NB4 (cell line): ENCODE data around the gene DHDH.
"Not testable (repeated sequence)": the region's sequence is repeated elsewhere in the genome, so short reads cannot be mapped to it uniquely, and the experiment has no call there.

Source experiments
- DNase-seq: peaks from one replicate; pipeline ENCODE4 v3.0.0; 2010; ENCODE audit warnings: low read depth
- H3K4me3 ChIP-seq: one replicate; pipeline ENCODE4 v1.5.1; 2011; ENCODE audit warnings: mild to moderate bottlenecking, low read depth, low read length, moderate library complexity
- CTCF ChIP-seq: IDR thresholded peaks from one replicate; pipeline ENCODE4 v1.5.1; 2012; ENCODE audit warnings: low read depth, low read length
- MYC ChIP-seq: IDR thresholded peaks from 2 replicates; pipeline ENCODE4 v1.6.1; 2011; ENCODE audit warnings: low read depth, low read length
- POLR2A ChIP-seq: IDR thresholded peaks from 2 replicates; pipeline ENCODE4 v1.6.1; 2011; ENCODE audit warnings: mild to moderate bottlenecking; ENCODE audit not compliant: insufficient read length; ENCODE audit errors: extremely low read depth
- TF ChIP-seq, protein P1 (sequence below): IDR thresholded peaks from 2 replicates; pipeline ENCODE4 v1.6.1; 2011; ENCODE audit warnings: low read depth, low read length

DHDH gene

GRCh38 chr19:48905664-48906063, 27.8 kb upstream of the DHDH start:
- H3K4me3 ChIP-seq: no peak overlapping the region
- TF ChIP-seq CTCF (no peak), POLR2A (no peak), MYC (no peak)
- TF ChIP-seq, protein P1, sequence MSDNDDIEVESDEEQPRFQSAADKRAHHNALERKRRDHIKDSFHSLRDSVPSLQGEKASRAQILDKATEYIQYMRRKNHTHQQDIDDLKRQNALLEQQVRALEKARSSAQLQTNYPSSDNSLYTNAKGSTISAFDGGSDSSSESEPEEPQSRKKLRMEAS: no peak
- DNase-seq: no peak

- TF ChIP-seq CTCF: no peak
- TF ChIP-seq POLR2A: no peak
- TF ChIP-seq, protein P1: no peak
- no peak for TF ChIP-seq MYC
- H3K4me3 ChIP-seq: no peak overlapping the region
- no peak for DNase-seq
Measured at GRCh38 chr19:48906324-48906723, 27.2 kb upstream of the DHDH start.

- TF ChIP-seq, protein P1: no peak
- no peak for TF ChIP-seq MYC
- no peak for TF ChIP-seq CTCF
- no peak for TF ChIP-seq POLR2A
- DNase-seq: no peak
- H3K4me3 ChIP-seq: no peak overlapping the region
Measured at GRCh38 chr19:48907671-48908070, 25.8 kb upstream of the DHDH start.

DNA sequence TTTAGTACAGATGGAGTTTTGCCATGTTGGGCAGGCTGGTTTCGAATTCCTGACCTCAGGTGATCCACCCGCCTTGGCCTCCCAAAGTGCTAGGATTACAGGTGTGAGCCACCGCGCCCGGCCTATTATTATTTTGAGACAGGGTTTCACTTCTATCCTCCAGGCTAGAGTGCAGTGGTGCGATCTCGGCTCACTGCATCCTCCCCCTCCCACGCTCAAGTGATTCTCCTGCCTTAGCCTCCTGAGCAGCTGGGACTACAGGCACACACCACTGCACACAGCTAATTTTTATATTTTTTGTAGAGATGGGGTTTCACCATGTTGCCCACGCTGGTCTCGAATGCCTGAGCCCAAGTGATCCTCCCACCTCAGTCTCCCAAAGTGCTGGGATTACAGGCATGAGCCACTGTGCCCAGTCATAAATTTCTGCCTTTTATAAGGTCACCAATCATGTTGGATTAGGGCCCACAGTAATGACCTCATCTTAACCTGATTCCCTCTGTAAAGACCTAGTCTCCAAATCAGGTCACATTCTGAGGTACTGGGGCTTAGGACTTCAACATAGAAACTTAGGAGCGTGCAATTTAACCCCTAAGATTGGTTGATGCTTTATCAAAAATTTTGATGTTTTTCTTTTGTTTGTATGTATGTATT, 23.9 kb upstream of the DHDH start:
- not testable (repeated sequence) for DNase-seq, H3K4me3 ChIP-seq

GRCh38 chr19:48910803-48911202, 22.7 kb upstream of the DHDH start:
- TF ChIP-seq, protein P1: no peak
- TF ChIP-seq MYC: no peak
- TF ChIP-seq CTCF: no peak
- no peak for TF ChIP-seq POLR2A
- no peak for DNase-seq
- H3K4me3 ChIP-seq: no peak overlapping the region

DNA sequence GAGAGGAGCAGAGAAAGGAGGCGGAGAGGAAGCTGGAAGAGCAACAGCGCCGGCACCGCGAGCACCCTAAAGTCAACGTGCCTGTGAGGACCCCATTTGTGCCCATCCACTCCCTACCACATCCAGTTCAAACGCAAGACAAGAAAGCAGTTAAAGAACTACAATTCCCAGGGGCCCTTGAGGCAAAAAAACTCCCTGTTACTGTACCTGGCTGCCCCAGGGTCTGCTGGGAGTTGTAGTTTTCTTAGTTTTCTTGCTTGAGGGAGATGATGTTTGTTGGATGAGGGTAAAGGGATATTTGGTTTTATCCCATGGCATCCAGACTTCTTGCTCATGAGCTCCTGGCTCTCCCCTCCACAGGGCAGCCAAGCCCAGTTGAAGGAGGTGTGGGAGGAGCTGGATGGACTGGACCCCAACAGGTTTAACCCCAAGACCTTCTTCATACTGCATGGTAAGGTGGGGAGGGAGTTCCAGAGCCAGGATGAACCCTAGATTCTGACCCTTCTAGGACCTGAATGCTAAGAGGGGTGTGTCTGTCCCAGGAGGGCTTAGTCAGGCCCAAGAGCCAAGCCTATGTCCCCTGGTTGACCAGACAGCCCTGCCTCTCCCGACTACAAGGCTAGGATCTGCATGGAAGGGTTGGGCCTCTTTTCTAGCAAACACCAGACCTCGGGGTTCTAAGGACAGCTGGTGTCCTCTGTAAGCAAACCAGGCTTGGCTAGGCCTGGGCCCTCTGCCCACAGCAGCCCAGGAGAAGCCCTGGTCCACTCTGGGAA, 20.2 kb upstream of the DHDH start:
- peak; percentile 41 for DNase-seq

DNA sequence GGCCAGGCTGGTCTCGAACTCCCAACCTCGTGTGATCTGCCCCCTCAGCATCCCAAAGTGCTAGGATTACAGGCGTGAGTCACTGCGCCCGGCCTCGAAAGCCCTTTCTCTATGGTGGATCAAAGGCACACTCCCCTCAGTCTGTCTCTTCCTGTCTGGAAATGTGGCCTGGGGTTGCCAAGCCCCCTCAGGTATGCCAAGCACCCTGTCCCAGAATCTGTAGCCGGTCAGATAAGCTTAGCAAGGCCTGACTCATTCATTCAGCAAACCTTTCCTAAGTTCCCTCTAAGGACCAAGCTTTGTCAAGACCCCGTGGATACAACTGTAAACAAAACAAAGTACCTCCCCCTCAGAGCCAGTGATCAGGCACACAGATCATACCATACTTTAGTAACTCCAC, 19.3 kb upstream of the DHDH start:
- TF ChIP-seq, protein P1: no peak
- TF ChIP-seq MYC: no peak
- TF ChIP-seq POLR2A: no peak
- TF ChIP-seq CTCF: no peak
- no peak overlapping the region for H3K4me3 ChIP-seq
- DNase-seq: no peak

More for the DNA sequence above, 20.2 kb upstream of the DHDH start:
- no peak overlapping the region for H3K4me3 ChIP-seq
- TF ChIP-seq POLR2A (no peak), MYC (peak; percentile 43; the same call in 1 of the 2 replicates)
